Lower leg skin (tissue), 3 donors: ENCODE measurements around the gene RYR2.

Experiments used
- CTCF ChIP-seq, 3 donors: fragments of 450-650 bp; IDR thresholded peaks; one replicate each; pipeline ENCODE4 v1.5.1; 2016; ENCODE audit warnings: antibody characterized with exemption in 3 of 3, mild to moderate bottlenecking in 3 of 3, moderate library complexity in 2 of 3
- POLR2A ChIP-seq, 2 donors: fragments of 450-650 bp; IDR thresholded peaks; one replicate each; pipeline ENCODE4 v1.6.1; 2016 to 2017; ENCODE audit warnings: antibody characterized with exemption in 2 of 2, mild to moderate bottlenecking in 1 of 2, moderate library complexity in 1 of 2

- TF ChIP-seq CTCF (IDR thresholded peaks at IDR 0.05) (no peak), POLR2A (IDR thresholded peaks at IDR 0.05) (no peak)
Observed at GRCh38 chr1:237074371-237075117, 32.6 kb downstream of the RYR2 start.
